Memory B cell (primary cell): Measurements from ENCODE around the gene CTU2.

Experiments
- ATAC-seq: fragments of 150-1000 bp; cut with Tn5 transposase; 2 replicates; pipeline ENCODE4 v1.10.0; 2021; ENCODE audit warnings: low read depth, mild to moderate bottlenecking, moderate library complexity
- DNase-seq, 2 donors: peaks; one replicate each; pipeline ENCODE4 v3.0.0; 2022; ENCODE audit warnings: low spot score in 2 of 2
- H3K27ac Mint-ChIP-seq: one replicate; pipeline ENCODE4 v1.8.0; 2022; ENCODE audit warnings: mild to moderate bottlenecking, moderate library complexity, mixed read lengths
- H3K27me3 Mint-ChIP-seq: one replicate; pipeline ENCODE4 v1.8.0; 2022; ENCODE audit warnings: mixed read lengths
- H3K36me3 Mint-ChIP-seq: one replicate; pipeline ENCODE4 v1.8.0; 2022; ENCODE audit warnings: mild to moderate bottlenecking, mixed read lengths
- H3K4me1 Mint-ChIP-seq: one replicate; pipeline ENCODE4 v1.8.0; 2022; ENCODE audit warnings: mixed read lengths
- H3K4me3 Mint-ChIP-seq: one replicate; pipeline ENCODE4 v1.8.0; 2022; ENCODE audit warnings: mild to moderate bottlenecking, moderate library complexity, mixed read lengths
- H3K9me3 Mint-ChIP-seq: one replicate; pipeline ENCODE4 v1.8.0; 2022; ENCODE audit warnings: mixed read lengths

CTU2 gene

DNA sequence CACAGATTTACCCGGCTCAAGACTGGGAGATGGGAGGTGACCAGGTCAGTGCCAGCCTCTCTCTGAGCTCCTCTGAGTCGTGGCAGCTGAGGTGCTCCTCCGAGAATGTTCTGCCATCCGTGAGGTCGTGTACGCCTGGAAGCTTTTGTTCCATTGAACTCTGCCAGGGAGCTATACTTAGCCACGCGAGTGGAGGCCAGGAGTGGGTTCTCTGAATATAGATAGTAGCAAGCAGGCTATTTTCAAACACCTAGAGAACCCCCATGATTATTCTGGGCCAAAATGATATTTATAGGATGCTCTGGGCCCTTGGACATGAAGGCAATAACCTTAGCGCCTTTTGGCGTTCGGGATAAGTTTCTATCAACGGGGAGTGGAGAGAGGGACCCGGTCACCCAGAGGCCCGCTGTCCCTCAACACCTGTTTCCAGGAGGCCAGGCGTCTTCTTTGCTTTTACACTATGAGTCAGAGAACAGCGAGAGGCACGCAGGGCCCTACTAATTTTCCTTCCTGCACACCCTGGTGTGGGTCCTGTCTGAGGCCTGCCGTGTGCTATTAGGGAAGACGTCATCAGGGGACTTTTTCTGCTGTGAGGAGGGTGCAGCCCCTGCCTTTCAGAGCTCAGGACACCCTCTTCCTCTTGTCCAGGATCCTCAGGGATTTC is 32.5 kb upstream of the CTU2 start:
- Mint-ChIP-seq H3K27me3 (no peaks in the 10 kb centered on the region), H3K9me3 (no peaks in the 10 kb centered on the region), H3K4me3 (no peak overlapping the region), H3K4me1 (no peaks in the 10 kb centered on the region), H3K36me3 (no peaks in the 10 kb centered on the region), H3K27ac (no peak overlapping the region)
- no peak for ATAC-seq
- DNase-seq: no peak

DNA sequence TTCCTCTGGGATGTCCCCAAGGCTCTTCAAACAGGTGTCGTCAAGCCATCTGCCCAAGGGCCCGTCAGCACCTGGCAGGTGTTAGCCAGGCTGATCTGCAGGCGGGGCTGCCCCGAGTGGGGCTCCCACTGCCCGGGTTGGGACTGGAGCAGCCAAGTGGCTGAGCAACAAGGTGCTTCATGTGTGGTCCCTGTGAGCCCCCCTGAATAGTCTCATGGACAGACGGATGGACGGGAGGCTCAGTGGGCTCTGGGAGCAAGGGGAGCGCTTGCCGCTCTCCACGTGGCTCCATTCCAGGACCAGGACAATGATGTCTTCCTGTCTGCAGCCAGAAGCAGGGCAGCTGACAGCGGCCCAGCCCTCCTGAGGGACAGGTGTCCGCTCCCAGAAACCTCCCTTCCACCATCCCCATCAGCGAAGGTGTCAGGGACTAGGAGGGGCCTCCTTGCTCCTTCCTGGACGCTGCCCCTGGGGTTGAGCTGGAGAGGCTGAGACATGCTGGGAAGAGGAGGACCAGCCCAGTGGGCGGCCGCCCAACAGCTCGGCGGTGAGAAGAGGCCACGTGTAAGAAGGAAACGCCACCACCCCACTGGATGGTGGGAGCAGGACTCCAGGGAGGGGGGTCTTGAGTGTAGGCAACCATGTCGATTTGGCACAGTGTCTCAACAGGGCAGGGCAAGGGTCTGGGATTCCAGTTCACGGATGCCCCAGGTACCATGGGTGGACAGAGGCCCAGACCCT is 29.6 kb upstream of the CTU2 start:
- Mint-ChIP-seq H3K27me3 (no peaks in the 10 kb centered on the region), H3K9me3 (no peaks in the 10 kb centered on the region), H3K4me1 (peaks cover 9% of the 10 kb centered on the region), H3K4me3 (no peak overlapping the region), H3K27ac (no peak overlapping the region), H3K36me3 (peaks cover 2% of the 10 kb centered on the region)
- no peak for ATAC-seq
- DNase-seq: no peak

DNA sequence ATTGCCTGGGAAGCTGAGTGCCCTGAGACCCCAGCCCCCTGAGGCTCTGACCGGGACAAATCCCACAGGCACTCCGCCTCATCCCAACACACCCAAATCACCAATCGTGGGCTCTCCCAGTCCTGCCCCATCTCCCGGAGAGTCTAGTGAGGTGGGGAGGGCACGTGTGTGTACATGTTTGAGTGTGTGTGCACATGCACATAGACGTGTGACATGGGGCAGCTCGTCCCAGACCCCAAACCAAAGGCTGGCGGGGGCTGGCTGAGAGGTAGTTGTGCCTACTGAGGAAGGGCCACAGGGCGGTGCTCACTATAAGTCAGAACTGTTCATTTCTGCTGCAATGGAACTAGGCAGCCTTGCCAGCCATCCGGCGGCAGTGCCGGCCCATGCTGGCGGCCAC is 28.6 kb upstream of the CTU2 start:
- no peaks in the 10 kb centered on the region for H3K9me3 Mint-ChIP-seq
- DNase-seq: no peak
- no peaks in the 10 kb centered on the region for H3K27me3 Mint-ChIP-seq
- peaks cover 18% of the 10 kb centered on the region for H3K4me1 Mint-ChIP-seq
- no peak overlapping the region for H3K4me3 Mint-ChIP-seq
- no peak overlapping the region for H3K27ac Mint-ChIP-seq
- H3K36me3 Mint-ChIP-seq: peaks cover 2% of the 10 kb centered on the region
- ATAC-seq: no peak

DNA sequence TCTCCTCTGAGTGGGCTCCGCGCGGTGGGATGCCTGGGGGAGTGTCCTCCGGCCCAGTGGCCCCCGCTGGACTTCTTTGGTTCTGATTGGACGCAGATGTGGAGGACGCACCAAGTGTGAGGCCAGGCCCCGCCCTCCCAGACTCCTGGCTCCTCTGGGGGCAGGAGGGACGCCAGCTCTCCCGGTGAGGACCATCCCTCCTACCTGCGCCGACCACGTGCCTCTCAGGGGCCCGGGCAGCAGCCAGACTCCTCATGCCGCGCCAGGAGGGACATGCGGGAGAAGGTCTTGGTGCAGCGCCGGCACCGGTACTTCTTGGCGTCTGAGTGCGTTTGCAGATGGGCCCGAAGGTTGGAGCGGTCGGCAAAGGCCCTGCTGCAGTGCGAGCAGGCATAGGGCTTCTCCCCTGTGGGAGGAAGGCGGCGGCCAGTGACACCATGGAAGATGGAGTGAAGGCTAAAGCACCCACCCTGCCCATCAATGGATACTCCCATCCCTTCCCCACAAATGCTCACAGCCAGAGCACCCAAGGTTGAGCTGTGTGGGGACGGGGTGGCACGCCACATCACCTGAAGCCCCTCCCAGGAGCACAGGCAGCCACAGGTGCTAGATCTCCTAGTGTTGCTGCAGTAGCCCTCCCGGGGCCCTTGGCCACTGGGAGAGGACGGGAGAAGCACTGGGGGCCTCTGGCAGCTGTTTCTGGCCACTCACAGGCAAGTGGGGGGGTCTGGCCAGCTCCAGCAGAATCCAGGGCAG is 27.9 kb upstream of the CTU2 start:
- H3K27ac Mint-ChIP-seq: no peak overlapping the region
- DNase-seq (no peak), ATAC-seq (no peak)
- no peaks in the 10 kb centered on the region for H3K9me3 Mint-ChIP-seq
- H3K27me3 Mint-ChIP-seq: no peaks in the 10 kb centered on the region
- H3K4me1 Mint-ChIP-seq: peaks cover 18% of the 10 kb centered on the region
- H3K36me3 Mint-ChIP-seq: peaks cover 2% of the 10 kb centered on the region
- H3K4me3 Mint-ChIP-seq: no peak overlapping the region

DNA sequence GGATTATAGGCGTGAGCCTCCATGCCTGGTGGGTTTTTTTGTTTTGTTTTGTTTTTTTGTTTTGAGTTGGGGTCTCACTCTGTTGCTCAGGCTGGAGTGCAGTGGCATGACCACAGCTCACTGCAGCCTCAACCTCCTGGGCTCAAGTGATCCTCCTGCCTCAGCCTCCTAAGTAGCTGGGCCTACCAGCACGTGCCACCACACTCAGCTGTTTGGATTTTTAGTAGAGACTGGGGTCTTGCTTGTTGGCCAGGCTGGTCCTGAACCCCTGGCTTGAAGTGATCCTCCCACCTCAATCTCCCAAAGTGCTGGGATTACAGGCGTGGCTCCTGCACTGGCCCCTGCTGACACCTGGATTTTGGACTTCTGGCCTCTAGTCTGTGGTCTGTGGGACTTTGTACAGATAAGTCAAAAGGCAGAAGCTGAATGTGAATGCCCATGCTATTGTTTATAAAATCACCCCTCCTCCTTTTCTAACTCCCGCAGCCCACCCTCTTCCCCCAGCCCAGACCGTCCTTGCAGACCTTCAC is 25.7 kb upstream of the CTU2 start:
- peaks cover 2% of the 10 kb centered on the region for H3K36me3 Mint-ChIP-seq
- H3K4me1 Mint-ChIP-seq: peaks cover 27% of the 10 kb centered on the region
- ATAC-seq (no peak), DNase-seq (no peak)
- H3K9me3 Mint-ChIP-seq: no peaks in the 10 kb centered on the region
- H3K27ac Mint-ChIP-seq: peak overlapping the region; percentile 93
- peak overlapping the region; percentile 81 for H3K4me3 Mint-ChIP-seq
- no peaks in the 10 kb centered on the region for H3K27me3 Mint-ChIP-seq

DNA sequence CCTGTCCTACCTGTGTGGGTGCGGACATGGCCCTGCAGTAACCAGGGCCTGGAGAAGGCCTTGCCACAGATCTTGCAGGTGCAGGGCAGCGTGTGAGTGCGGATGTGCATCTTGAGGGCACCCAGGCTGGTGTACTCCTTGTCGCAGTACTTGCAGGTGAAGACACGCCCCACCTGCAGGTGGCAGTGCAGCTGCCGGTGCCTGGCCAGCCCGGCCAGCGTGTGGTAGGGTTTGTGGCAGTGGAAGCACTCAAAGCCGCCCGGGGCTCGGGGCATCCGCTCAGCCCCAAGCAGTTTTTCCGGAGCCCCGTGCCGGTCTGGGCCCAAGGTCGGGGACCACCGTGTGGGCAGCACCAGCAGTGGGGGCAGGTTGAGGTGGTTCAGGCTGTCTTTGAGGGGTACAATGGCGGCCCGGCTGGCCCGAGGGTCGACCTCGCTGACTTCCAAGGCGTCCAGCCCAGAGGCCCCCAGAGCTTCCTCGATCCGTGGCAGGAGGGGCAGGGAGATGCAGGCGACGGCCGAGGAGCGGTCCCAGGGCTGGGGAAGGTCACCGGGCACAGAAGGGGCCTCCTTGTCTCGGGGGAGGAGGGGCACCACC is 25.1 kb upstream of the CTU2 start:
- no peaks in the 10 kb centered on the region for H3K9me3 Mint-ChIP-seq
- peak overlapping the region; percentile 93 for H3K27ac Mint-ChIP-seq
- H3K4me1 Mint-ChIP-seq: peaks cover 27% of the 10 kb centered on the region
- DNase-seq (peak; percentile 59 to 61), ATAC-seq (peak; percentile 54)
- H3K4me3 Mint-ChIP-seq: peak overlapping the region; percentile 81
- no peaks in the 10 kb centered on the region for H3K27me3 Mint-ChIP-seq
- H3K36me3 Mint-ChIP-seq: peaks cover 2% of the 10 kb centered on the region

DNA sequence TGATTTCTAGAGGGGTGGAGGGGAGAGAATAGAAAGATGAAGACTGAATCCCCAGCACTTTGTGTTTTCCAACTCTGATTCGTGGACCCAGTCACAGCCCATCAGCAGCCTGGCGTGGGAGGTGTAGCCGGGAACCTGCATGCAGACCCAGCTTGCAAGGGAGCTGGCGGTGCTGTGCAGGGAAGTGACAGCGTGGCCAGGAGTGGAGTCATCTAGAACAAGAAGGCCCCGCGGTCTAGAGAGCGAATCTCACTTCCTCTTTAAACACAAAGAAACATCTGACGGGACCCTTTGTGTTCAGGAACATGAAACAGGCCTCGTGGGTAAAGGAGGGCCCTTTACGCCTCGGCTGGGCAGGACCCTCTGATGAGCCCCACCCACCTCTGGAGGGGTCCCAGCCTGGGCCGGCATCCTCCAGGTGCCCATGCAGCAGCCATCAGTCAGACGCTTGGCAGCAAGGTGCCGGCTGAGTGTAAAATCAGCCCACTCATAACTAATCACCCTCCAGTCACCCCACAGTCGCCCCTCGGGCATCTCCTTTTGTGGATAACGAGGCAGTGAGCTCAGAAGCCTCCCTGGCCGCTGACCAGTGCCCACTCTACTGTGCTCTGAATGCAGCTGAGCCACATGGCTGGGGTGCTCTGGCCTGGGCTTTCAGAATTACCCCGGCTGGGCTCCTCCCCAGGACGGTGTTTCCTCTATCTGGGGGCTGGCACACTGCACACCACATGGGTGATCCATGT is 24.4 kb upstream of the CTU2 start:
- peak overlapping the region; percentile 93 for H3K27ac Mint-ChIP-seq
- no peaks in the 10 kb centered on the region for H3K9me3 Mint-ChIP-seq
- peaks cover 27% of the 10 kb centered on the region for H3K4me1 Mint-ChIP-seq
- ATAC-seq: peak; percentile 75
- peak overlapping the region; percentile 81 for H3K4me3 Mint-ChIP-seq
- H3K36me3 Mint-ChIP-seq: peaks cover 2% of the 10 kb centered on the region
- no peaks in the 10 kb centered on the region for H3K27me3 Mint-ChIP-seq
- peak; percentile 68 to 79 for DNase-seq

DNA sequence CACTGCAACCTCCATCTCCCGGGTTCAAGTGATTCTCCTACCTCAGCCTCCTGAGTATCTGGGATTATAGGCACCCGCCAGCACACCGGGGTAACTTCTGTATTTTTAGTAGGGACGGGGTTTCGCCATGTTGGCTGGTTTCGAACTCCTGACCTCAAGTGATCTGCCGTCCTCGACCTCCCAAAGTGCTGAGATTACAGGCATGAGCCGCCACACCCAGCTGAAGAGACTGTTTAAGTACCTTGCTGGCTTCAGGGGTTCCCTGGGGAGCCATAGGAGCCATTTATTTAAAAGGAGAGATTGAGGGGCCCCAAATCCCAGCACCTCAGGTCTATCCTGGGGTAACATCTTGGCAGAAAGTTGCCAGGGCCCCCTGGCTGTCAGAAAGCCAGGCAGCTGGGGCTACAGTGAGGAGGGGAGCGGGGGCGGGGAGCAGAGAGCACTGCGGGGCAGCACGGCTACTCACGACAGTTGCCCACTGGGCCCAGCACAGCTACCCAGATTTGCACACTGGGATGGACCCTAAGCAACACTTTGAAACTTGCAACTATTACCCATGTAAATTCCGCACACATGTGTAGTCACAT is 21.6 kb upstream of the CTU2 start:
- Mint-ChIP-seq H3K27me3 (no peaks in the 10 kb centered on the region), H3K27ac (no peak overlapping the region), H3K9me3 (no peaks in the 10 kb centered on the region), H3K4me1 (peaks cover 27% of the 10 kb centered on the region), H3K36me3 (peaks cover 2% of the 10 kb centered on the region), H3K4me3 (peak overlapping the region; percentile 88)
- ATAC-seq (no peak), DNase-seq (no peak)

DNA sequence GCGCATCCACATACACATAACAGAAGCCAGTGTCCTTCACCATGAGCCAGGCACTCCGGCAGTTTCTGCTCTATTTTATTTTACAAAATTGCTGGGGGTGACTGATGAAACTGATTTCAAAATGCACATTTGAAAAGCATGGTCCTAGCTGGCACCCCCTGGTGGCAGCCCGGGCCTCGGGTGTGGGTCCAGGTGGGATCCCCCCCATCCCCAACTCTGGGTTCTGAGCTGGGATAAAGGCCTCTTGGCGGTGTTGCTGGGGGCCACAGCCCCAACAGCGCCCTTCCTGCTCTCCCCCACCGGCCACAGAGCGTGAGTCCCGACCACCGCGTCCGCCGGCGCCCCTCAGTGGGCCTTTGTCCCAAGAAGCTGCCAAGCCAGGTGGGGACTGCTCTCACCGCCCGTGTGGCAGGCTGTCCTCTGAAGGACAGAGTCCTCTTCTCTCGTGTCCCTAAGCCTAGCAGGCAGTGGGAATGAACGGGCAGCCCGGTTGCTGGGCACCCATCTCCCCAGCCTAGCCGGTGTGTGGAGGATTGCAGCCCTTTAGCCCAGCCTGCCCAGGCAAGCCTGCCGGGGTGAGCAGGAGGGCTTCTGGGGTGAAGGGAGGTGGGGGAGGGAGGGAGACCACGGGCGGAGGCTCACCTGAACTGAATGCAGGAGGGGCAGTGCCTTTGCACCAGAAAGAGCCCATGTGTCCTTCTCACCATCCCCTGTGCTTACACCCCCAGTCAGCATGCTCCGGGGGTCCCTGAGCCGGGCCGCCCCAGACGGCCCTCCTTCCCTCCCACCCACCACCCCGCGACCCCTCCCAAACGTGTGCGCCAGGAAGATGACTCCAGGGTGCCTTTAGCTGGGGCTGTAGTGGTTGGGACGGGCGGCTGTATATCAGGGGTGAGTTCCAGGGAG is 20.9 kb upstream of the CTU2 start:
- Mint-ChIP-seq H3K27ac (no peak overlapping the region), H3K4me3 (peak overlapping the region; percentile 88), H3K36me3 (peaks cover 2% of the 10 kb centered on the region), H3K4me1 (peaks cover 28% of the 10 kb centered on the region), H3K27me3 (no peaks in the 10 kb centered on the region), H3K9me3 (no peaks in the 10 kb centered on the region)
- DNase-seq (peak in 1 of 2 donors; percentile 68), ATAC-seq (no peak)

DNA sequence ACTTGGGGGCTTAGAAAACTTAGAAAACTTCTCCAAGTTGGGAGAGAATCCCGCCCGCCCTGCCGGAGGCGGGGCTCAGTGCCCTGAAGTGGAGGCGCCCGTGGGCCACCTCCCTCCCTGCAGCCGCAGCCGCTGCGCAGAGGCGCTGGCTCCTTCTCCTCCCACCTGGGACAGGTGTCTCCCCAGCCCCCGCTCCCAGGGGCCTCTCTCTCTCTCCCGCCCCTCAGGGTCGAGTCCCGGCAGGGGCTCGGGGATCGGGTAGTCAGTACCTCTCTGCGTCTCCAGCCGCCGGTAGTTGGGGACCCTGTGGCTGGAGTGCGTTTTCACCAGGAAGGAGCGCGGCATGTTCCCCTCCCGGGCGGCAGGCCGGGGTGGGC is 20.3 kb upstream of the CTU2 start:
- peak; percentile 20 for ATAC-seq
- Mint-ChIP-seq H3K27me3 (no peaks in the 10 kb centered on the region), H3K4me3 (peak overlapping the region; percentile 88), H3K4me1 (peaks cover 30% of the 10 kb centered on the region), H3K9me3 (no peaks in the 10 kb centered on the region), H3K36me3 (no peaks in the 10 kb centered on the region), H3K27ac (no peak overlapping the region)
- DNase-seq: no peak

DNA sequence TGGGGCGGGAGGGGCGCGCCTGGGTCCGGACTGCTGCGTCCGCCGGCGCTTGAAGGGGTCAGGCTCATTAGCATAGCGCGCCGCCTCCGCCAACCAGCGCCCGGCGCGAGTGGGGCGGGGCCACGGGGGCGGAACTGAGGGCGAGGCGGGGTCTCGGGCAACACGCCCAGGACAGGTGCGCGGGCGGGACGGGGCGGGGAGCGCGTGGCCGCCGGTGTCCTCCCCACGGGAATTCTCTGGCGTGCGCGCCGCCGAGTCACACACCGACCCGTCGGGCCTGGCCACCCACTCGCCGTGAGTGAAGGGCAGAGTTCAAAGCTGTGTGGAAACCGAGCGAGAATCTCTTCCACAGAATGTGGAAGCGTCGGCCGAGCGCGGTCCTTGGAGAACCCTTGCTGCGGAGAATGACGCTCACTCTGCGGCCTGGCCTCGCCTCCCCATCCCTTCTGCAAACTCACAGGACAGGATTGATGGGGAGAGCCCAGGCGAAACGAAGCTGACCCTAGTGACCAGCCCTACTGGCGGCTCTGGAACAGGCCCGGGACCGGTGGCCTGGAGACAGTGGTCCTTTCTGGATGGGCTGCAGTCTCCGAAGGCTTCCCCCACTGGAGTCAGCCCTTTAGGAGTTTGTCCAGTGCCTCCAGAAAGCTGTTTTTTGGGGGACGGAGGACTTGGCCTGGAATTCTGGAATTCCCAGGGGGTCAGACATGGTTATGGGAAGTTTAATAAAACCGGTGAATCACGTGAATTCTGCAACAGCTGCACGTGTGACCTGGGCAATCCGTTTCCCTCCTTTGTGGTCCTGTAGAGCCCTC is 19.7 kb upstream of the CTU2 start, which contains the start of gene SNAI3:
TSS of gene SNAI3 (minus strand) at position 69 of the 815 bp plus-strand sequence. CDS start 101 bp downstream, outside the sequence.
- no peaks in the 10 kb centered on the region for H3K36me3 Mint-ChIP-seq
- DNase-seq (peak; percentile 87), ATAC-seq (peak; percentile 70)
- H3K4me1 Mint-ChIP-seq: peaks cover 25% of the 10 kb centered on the region
- H3K4me3 Mint-ChIP-seq: peak within 1 kb of the TSS; percentile 88
- H3K9me3 Mint-ChIP-seq: no peaks in the 10 kb centered on the region
- H3K27ac Mint-ChIP-seq: no peak within 1 kb of the TSS
- no peaks in the 10 kb centered on the region for H3K27me3 Mint-ChIP-seq

DNA sequence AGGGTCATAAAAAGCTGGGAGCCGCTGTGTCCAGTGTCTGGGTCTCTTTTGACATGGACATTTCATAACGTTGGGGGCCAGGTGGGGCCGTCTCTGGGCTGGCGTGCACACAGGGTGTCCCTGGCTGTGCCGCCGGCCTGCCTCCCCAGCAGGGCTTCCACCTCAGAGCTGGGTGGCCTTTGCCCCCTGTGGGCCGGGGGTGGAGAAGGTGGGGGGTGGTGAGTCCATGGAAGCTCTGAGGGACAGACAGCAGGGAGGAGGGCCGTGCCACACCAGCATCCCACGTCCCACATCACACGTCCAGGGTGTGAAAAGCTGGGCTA is 19.1 kb upstream of the CTU2 start:
- Mint-ChIP-seq H3K36me3 (no peaks in the 10 kb centered on the region), H3K27me3 (no peaks in the 10 kb centered on the region), H3K4me1 (peaks cover 25% of the 10 kb centered on the region), H3K27ac (no peak overlapping the region), H3K4me3 (no peak overlapping the region), H3K9me3 (no peaks in the 10 kb centered on the region)
- ATAC-seq: no peak
- DNase-seq: no peak
